Neural progenitor cell (in vitro differentiated cells): ENCODE data around the gene STRA8. TPM values are rescaled to one million over a fixed set of nuclear protein-coding genes. Genes with fewer than 3 reads are reported as not detected.

Experiments
- DNase-seq: peaks from one replicate; pipeline ENCODE4 v3.0.0-alpha.2; 2016; ENCODE audit warnings: low spot score
- H2AFZ ChIP-seq: fragments of 200-600 bp; sonication (generic); replicated peaks from 2 replicates; pipeline ENCODE4 v1.6.1; 2016; ENCODE audit warnings: antibody characterized with exemption
- H3F3A ChIP-seq: fragments of 200-600 bp; sonication (generic); 2 replicates; pipeline ENCODE4 v1.6.1; 2016; ENCODE audit warnings: antibody characterized with exemption, low read depth
- H3K27ac ChIP-seq: fragments of 200-600 bp; sonication (generic); 2 replicates; pipeline ENCODE4 v1.5.1; 2016; ENCODE audit warnings: mild to moderate bottlenecking
- H3K27me3 ChIP-seq: fragments of 200-600 bp; sonication (generic); 2 replicates; pipeline ENCODE4 v1.6.1; 2016; ENCODE audit warnings: mild to moderate bottlenecking, moderate library complexity
- H3K36me3 ChIP-seq: fragments of 200-600 bp; sonication (generic); 2 replicates; pipeline ENCODE4 v1.5.1; 2016
- H3K4me1 ChIP-seq: fragments of 200-600 bp; sonication (generic); 2 replicates; pipeline ENCODE4 v1.6.1; 2016; ENCODE audit warnings: mixed run types
- H3K4me2 ChIP-seq: fragments of 200-600 bp; sonication (generic); 2 replicates; pipeline ENCODE4 v1.6.1; 2016
- H3K4me3 ChIP-seq: fragments of 200-600 bp; sonication (generic); 2 replicates; pipeline ENCODE4 v1.5.1; 2016
- H3K79me2 ChIP-seq: fragments of 200-600 bp; sonication (generic); 2 replicates; pipeline ENCODE4 v1.6.1; 2016; ENCODE audit warnings: low read depth
- H3K9ac ChIP-seq: fragments of 200-600 bp; sonication (generic); 2 replicates; pipeline ENCODE4 v1.6.1; 2016
- H3K9me3 ChIP-seq: fragments of 200-600 bp; sonication (generic); 2 replicates; pipeline ENCODE4 v1.5.1; 2016; ENCODE audit warnings: low read depth
- H4K20me1 ChIP-seq: fragments of 200-600 bp; sonication (generic); 2 replicates; pipeline ENCODE4 v1.6.1; 2016; ENCODE audit warnings: low read depth
- H3K27ac Mint-ChIP-seq: 3 replicates; pipeline ENCODE4 v1.8.0; 2021; ENCODE audit warnings: mixed read lengths
- H3K27me3 Mint-ChIP-seq: 2 replicates; pipeline ENCODE4 v1.8.0; 2022; ENCODE audit warnings: low read depth, mild to moderate bottlenecking, inconsistent platforms, moderate library complexity, mixed read lengths; ENCODE audit not compliant: insufficient read depth
- H3K36me3 Mint-ChIP-seq: 3 replicates; pipeline ENCODE4 v1.8.0; 2021; ENCODE audit warnings: mixed read lengths
- H3K4me1 Mint-ChIP-seq: 3 replicates; pipeline ENCODE4 v1.8.0; 2021; ENCODE audit warnings: mixed read lengths
- H3K4me3 Mint-ChIP-seq: 3 replicates; pipeline ENCODE4 v1.8.0; 2021; ENCODE audit warnings: mild to moderate bottlenecking, moderate library complexity, mixed read lengths
- H3K9me3 Mint-ChIP-seq: 3 replicates; pipeline ENCODE4 v1.8.0; 2020; ENCODE audit warnings: mixed read lengths
- EZH2 ChIP-seq: fragments of 200-600 bp; sonication (generic); IDR thresholded peaks from 2 replicates; pipeline ENCODE4 v1.6.1; 2017; ENCODE audit warnings: antibody characterized with exemption, mild to moderate bottlenecking, moderate library complexity
- EZH2phosphoT487 ChIP-seq: fragments of 200-600 bp; sonication (generic); IDR thresholded peaks from 2 replicates; pipeline ENCODE4 v1.6.1; 2017; ENCODE audit warnings: antibody characterized with exemption
- total RNA-seq: library from RNA; depleted of rRNA; stranded (reverse); fragments of >200 nt; gene quantifications from 2 replicates; pipeline ENCODE4 v1.2.3, GENCODE V29; 2015; ENCODE audit warnings: low replicate concordance
- TF ChIP-seq, protein P1 (sequence below): fragments of 200-600 bp; sonication (generic); IDR thresholded peaks from 2 replicates; pipeline ENCODE4 v1.5.1; 2017; ENCODE audit warnings: antibody characterized with exemption, mild to moderate bottlenecking

STRA8 gene
- total RNA-seq, 1 donor from 2014 or later: not detected

DNA sequence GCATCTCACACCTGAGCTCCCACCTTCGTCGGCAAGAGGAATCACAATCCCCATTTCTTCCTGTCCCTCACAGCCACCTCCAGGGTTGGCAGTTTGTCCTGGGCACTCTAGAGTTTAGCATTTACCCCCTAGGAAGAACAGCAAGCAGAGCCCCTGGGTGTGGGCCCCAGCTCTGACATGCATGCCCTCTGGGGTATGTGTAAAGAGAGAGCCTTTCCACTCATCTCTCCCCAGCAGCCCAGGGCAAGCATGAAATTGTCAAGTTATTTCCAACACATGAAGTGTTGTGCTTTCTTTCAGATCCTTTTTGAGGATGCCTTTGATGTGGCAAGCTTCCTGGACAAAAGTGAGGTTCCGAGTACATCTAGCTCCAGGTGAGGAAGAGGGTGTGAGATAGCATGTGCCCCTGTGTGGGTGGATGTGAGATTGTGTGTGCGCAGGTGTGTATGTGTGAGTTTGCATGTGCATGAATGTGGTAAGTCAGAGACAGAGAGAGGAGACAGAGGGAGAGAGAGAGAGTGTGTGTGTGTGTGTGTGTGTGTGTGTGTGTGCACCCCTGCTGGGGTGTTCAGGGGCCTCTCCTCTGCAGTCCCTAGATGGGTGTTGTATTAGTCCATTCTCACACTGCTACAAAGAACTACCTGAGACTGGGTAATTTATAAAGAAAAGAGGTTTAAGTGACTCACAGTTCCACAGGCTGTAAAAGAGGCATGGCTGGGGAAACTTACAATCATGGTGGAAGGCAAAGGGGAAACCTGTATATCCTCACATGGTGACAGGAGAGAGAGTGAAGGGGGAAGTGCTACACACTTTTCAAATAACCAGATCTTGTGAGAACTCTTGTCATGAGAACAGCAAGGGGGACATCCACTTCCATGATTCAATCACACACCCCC lies 18.1 kb downstream of the STRA8 start:
- Histone ChIP-seq H3K9ac (no peak overlapping the region), H3F3A (no peaks in the 10 kb centered on the region), H2AFZ (no peak overlapping the region), H3K9me3 (no peaks in the 10 kb centered on the region), H4K20me1 (no peaks in the 10 kb centered on the region), H3K4me2 (no peak overlapping the region), H3K36me3 (no peaks in the 10 kb centered on the region), H3K4me1 (no peaks in the 10 kb centered on the region), H3K27ac (no peak overlapping the region), H3K27me3 (no peaks in the 10 kb centered on the region), H3K79me2 (no peaks in the 10 kb centered on the region), H3K4me3 (no peak overlapping the region)
- TF ChIP-seq, protein P1, sequence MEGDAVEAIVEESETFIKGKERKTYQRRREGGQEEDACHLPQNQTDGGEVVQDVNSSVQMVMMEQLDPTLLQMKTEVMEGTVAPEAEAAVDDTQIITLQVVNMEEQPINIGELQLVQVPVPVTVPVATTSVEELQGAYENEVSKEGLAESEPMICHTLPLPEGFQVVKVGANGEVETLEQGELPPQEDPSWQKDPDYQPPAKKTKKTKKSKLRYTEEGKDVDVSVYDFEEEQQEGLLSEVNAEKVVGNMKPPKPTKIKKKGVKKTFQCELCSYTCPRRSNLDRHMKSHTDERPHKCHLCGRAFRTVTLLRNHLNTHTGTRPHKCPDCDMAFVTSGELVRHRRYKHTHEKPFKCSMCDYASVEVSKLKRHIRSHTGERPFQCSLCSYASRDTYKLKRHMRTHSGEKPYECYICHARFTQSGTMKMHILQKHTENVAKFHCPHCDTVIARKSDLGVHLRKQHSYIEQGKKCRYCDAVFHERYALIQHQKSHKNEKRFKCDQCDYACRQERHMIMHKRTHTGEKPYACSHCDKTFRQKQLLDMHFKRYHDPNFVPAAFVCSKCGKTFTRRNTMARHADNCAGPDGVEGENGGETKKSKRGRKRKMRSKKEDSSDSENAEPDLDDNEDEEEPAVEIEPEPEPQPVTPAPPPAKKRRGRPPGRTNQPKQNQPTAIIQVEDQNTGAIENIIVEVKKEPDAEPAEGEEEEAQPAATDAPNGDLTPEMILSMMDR: no peak
- TF ChIP-seq EZH2 (no peak), EZH2phosphoT487 (no peak)
- Mint-ChIP-seq H3K9me3 (no peaks in the 10 kb centered on the region), H3K27me3 (peaks cover 7% of the 10 kb centered on the region), H3K36me3 (no peaks in the 10 kb centered on the region), H3K27ac (peak overlapping the region; percentile 45), H3K4me1 (peaks cover 2% of the 10 kb centered on the region), H3K4me3 (no peak overlapping the region)
- no peak for DNase-seq

DNA sequence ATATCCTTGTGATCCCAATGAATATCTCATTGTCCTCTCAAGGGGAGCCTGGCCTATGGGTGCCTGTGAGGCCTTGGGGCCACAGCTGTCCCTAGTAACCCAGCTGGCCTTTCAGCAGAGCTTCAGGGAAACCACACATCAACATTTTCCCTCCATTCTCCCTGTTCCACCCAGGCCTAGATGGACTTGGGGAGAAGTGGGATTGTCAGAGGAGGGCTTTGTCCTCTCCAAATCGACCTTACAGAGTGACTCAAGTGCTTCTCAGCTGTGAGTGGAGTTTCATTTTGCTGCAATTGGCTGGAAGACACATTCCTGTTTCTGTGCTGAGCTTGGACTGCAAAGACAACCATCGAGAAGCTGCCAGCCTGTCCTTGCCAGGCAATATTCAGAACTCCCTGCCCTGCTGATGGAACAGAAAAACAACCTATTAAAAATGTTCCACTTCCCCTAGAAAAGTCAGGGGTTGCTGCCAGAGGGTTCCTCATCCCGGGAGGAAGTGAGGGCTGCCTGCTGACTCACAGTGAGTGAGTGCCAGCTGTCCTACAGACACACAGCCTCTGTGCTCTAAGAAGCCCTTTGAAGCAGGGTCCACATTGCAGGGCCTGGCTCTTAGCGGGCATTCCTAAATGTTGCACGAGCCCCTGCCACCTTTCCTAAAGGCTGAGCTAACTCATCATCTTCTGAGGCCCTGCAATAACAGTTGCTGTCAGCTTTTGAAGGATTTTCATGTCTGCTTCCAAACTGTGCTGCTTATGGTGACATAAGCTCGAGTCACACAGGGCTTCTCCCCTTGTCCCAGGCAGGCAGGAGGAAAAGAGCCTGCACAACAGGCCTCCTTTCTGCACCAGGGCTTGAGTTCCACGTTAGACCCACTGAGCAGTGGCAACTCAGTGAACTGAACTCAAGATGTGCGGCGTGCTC lies 20.5 kb downstream of the STRA8 start:
- H3K27me3 Mint-ChIP-seq: peaks cover 3% of the 10 kb centered on the region
- H3F3A ChIP-seq: no peaks in the 10 kb centered on the region
- no peaks in the 10 kb centered on the region for H3K9me3 Mint-ChIP-seq
- no peak for DNase-seq
- no peak overlapping the region for H3K4me2 ChIP-seq
- H2AFZ ChIP-seq: no peak overlapping the region
- H3K9ac ChIP-seq: no peak overlapping the region
- no peak overlapping the region for H3K4me3 ChIP-seq
- no peaks in the 10 kb centered on the region for H3K36me3 Mint-ChIP-seq
- no peaks in the 10 kb centered on the region for H3K79me2 ChIP-seq
- no peaks in the 10 kb centered on the region for H3K36me3 ChIP-seq
- no peaks in the 10 kb centered on the region for H3K4me1 ChIP-seq
- no peaks in the 10 kb centered on the region for H3K27me3 ChIP-seq
- TF ChIP-seq, protein P1: no peak
- no peak for TF ChIP-seq EZH2
- no peak for TF ChIP-seq EZH2phosphoT487
- H3K27ac Mint-ChIP-seq: no peak overlapping the region
- no peaks in the 10 kb centered on the region for H3K9me3 ChIP-seq
- no peaks in the 10 kb centered on the region for H4K20me1 ChIP-seq
- H3K4me1 Mint-ChIP-seq: peaks cover 2% of the 10 kb centered on the region
- no peak overlapping the region for H3K27ac ChIP-seq
- H3K4me3 Mint-ChIP-seq: no peak overlapping the region

DNA sequence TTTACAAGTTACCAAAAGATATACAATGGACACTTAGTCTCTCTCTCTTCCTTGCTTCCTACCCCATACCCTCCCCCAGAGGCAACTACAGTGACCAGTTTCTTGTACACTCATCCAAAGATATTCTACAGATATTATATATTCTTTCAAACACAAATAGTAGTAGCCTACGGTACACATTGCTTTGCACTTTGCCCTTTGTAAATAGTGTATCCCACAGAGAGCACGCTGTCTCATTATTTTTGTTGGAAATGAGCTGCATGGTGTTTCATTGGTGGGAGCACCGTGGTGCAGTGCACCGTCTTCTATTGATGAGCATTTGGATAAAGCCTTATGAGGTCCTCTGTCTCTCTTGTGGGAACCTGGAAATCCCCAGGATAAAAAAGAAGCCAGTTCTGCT lies 24.2 kb downstream of the STRA8 start:
- H3K9ac ChIP-seq: no peak overlapping the region
- no peak overlapping the region for H2AFZ ChIP-seq
- Mint-ChIP-seq H3K27me3 (peaks cover 6% of the 10 kb centered on the region), H3K27ac (no peak overlapping the region), H3K4me1 (peaks cover 15% of the 10 kb centered on the region), H3K36me3 (no peaks in the 10 kb centered on the region), H3K4me3 (no peak overlapping the region), H3K9me3 (peaks cover 1% of the 10 kb centered on the region)
- no peak for DNase-seq
- no peak overlapping the region for H3K4me3 ChIP-seq
- H3K27me3 ChIP-seq: no peaks in the 10 kb centered on the region
- no peaks in the 10 kb centered on the region for H3K9me3 ChIP-seq
- H3F3A ChIP-seq: no peaks in the 10 kb centered on the region
- H4K20me1 ChIP-seq: no peaks in the 10 kb centered on the region
- no peaks in the 10 kb centered on the region for H3K36me3 ChIP-seq
- no peaks in the 10 kb centered on the region for H3K79me2 ChIP-seq
- TF ChIP-seq EZH2phosphoT487: no peak
- TF ChIP-seq EZH2: no peak
- TF ChIP-seq, protein P1: no peak
- no peak overlapping the region for H3K4me2 ChIP-seq
- no peak overlapping the region for H3K27ac ChIP-seq
- H3K4me1 ChIP-seq: no peaks in the 10 kb centered on the region
